AML-193 (cell line): ENCODE measurements around the gene FAM83F.
"Not testable (repeated sequence)": the region's sequence is repeated elsewhere in the genome, so short reads cannot be mapped to it uniquely, and the experiment has no call there.

Source experiments
- DNase-seq, 2 experiments: peaks; one replicate each; lab custom pipeline; 2025; lab: John Stamatoyannopoulos, UW

Gene FAM83F

DNA sequence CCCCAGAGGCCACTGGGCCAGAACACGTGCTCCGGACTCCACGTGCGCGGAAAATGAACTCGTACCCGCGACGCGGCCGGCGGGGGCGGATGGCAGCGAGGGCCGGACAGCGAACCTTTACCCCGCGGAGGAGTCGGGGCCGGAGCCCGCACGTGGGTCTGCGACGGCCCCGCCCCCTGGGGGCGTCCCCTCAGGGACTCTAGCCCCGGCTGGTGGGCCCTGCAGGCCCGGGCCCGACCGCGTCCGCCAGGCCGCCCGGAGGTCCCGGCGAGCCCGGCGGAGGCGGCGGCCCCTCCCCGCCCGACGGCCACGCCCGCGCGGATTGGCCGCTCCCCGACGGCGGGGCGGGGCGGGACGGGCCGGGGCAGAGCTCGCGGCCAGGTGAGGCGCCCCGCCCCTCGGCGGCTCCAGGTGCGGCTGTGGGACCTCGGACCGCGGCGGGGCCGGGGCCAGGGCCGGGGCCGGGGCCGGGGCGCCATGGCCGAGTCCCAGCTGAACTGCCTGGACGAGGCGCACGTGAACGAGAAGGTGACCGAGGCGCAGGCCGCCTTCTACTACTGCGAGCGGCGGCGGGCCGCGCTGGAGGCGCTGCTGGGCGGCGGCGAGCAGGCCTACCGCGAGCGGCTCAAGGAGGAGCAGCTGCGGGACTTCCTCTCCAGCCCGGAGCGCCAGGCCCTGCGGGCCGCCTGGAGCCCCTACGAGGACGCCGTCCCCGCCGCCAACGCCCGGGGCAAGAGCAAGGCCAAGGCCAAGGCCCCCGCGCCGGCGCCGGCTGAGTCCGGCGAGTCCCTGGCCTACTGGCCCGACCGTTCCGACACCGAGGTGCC, at the start of gene FAM83F:
FAM83F (plus strand) TSS at position 389 of the 827 bp plus-strand sequence; CDS start at position 478, 89 bp downstream.
- DNase-seq: no peak

DNA sequence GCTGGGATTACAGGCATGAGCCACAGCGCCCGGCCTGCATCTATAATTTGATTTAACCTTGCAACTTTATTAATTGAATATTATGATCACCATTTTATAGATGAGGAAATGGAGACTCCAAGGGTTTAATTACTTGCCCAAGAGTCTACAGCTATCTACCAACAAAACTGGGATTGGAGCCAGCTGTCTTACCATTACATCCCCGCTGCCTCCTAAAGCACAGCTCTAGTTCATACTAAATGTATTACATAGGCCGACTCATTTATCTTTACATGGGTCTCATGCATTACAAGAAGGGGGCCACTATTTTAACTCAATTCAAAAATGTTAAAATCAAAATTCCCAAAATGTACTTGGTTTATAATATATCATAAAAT, 48.6 kb upstream of the FAM83F start:
- no peak for DNase-seq

DNA sequence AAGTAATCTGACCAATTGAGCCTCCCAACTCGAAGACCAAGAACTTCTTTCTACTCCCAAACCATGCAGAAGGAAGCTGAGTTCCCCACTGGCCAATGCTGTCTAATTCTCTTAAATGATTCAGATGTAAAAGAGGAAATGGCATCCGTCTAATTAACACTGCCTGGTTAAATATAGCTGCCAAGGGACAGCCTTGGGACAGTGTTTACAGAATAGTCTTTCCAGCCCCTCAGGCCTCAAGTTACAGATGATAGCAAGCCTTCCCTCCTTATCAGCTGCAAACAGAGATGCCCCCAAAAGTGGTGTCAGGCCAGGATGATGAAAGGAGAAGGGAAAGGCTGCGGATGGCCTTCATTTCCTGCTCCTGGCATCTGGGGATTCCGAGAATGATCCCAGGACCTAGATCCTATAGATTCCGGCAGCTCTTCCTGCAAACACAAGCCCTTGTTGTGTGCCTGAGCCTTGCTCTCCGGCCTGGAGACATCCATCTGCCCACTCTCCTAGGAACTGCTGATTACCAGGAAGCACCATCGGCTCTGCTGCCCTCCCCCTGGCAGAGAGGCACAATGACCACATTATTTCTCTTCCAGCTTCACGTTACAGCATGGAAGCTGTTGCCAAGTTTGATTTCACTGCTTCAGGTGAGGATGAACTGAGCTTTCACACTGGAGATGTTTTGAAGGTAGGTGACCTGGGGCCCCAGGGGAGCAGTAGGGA, 48.1 kb upstream of the FAM83F start:
- DNase-seq: peak; percentile 5

DNA sequence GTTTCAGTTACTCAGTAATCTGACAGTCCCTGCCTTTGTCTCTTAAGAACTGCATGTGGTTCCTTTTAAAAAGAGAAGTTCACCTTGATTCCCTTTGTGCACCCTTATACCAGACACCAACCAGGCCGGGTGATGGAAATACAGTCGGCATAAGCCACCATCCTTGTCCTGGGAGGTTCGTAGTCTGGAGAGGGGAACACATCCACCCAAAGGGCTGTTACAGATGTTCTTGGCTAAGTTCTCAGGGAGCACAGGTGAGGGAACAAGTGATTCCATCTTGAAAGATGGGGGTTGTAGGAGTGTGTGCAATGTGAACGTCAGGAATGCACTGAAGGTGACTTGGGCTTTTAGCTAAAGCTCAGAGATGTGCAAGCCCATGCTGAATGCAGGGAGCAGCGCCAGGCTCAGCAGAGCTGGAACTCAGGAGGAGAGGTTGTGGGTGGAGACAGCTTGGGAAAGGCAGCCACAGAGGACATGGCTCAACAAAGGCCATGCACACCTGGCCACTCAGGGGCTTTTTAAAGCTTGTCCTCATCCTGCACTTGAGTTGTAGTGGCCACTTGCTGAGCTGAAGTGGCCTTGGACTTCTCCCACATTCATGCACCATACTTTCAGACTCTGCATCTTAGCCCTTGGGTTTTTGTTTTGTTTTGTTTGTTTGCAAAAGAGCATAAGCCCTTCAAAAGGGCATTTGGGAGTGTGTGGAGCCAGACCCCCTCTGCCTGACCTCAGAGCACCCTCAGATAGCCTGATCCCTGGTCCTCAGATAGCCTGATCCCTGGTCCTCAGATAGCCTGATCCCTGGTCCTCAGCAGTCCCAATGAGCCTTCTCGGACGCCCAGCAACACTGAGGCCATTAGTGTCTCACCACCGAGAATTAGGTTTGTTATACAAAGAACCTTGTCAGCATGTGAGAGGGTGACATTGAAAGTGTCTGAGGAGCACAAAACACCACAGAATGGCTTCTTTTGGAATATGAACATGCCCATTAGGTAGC, 47.2 kb upstream of the FAM83F start:
- DNase-seq: no peak

DNA sequence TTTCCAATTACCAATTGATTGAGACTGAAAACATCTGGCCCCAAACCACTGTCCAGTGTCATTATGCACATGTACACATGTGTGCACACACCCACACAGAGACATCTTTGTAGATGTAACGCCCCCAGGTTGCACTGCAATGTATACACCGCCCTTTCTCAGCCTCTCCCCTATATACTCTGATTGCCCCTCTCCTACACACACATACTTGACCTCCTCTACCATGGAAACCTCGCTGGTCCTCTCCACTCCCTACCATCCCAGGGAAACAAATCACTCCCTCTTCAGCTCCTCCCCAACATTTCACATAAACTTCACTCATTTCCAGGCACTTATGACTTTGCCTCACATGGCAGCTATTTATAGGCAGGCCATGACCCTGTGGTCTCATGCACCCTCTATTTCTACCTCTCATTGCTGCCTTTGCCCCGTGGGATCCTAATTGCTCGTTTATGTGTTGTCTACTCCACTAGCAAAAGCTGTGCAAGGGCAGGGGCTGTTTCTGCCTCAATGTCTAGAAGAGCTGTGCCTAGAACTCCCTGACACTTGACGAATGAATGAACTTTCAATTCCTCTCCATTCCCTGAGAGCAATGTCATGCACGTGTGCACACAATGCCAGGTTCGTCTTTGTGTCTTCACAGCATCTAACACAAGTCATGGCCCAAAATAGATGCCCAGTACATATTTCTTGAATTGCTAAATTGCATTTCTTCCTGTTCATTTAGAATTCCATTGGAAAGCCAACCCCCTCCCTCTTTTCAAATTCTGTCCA, 44.6 kb upstream of the FAM83F start:
- no peak for DNase-seq

DNA sequence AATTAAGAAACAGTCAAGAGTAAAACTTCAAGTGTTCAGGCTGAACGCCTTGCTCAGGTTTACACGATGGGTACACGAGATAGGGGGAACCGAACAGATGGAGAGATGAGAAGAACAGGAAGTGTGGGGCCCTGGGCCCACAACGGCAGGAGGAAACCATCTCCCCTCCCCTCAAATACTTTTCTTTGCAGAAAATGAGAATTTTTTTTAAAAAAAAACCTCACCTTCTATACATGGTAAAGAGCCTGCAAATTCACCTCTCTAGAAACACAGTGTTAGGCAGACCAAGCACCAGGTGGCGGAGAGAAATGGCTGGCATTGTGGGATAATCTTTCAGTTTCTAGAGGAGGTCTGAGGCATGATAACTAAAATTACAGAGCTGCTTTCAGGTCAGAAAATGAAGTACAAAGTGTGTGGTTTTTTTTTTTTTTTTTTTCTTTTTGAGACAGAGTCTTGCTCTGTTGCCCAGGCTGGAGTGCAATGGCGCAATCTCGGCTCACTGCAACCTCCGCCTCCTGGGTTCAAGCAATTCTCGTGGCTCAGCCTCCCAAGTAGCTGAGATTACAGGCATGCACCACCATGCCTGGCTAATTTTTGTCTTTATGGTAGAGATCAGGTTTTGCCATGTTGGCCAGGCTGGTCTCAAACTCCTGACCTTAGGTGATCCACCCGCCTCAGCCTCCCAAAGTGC, 43.0 kb upstream of the FAM83F start:
- not testable (repeated sequence) for DNase-seq

DNA sequence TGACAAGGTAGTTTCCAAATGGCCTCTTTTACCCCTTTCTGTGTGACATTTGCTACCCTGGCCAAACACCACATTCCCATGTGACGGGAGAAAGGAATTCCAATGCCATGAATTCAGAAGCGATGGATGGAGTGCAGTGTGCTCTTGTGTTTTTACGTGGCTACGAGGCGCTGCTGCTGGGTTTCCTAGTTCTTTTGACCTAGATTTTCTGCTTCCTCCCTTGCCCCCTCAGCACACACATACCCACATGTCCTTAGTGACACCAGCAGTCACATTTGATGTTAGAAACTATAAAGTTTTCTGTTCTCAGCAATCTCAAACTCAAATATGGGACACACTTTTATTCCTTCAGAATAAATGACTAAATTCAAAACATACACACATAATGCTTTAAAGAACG, 42.4 kb upstream of the FAM83F start:
- no peak for DNase-seq

DNA sequence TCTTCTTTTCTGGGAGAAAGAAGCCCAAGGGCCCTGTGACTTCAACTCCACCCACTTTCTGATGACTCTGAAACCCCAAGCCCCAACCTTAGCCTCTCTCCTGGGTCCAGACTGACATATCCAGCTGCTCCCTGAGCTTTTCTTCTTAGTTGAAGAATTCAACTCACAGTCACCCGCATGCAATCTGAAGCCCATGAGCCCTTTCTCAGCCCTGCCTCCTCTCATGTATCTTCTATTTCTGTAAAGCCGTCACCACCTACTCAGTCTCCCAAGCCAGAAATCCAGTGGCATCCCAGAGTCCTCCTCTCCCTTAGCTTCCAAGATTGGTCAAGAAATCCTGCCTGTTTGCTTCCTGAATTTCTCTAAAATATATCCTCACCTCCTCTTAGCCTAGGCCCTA, 41.7 kb upstream of the FAM83F start:
- no peak for DNase-seq

DNA sequence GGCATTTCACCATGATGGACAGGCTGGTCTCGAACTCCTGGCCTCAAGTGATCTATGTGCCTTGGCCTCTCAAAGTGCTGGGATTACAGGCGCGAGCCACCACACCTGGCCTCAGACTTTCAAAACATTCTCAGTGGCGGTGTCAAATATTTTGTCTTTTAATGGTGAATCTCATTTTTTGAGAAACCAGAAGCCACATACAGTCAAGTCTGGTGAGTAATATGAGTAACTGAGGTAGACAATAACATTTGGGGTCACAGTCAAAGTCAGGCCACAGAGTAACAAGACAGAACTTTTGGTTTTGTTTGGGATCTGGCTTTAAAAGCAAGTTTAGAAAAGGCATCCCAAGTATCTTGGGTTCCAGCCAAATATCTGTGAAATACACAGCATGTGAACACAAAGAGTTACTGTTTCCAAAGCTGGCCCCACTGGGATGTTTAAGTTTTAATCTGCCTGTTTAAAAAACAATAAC, 40.1 kb upstream of the FAM83F start:
- DNase-seq: no peak

DNA sequence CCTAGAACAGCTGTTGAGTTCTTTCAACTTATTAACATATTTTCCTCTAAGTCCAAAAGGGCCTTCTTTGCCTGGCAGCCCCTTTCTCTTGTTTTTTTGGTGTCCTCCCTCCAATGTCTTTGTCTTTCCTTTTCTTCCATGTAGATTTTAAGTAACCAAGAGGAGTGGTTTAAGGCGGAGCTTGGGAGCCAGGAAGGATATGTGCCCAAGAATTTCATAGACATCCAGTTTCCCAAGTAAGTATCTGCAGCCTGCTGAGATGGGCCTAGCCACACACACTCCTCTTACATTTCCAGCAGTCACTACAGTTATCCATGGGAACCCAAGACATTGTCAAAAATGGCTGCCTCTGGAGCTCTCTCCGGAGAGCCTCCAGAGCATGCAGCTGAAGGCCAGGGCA, 39.1 kb upstream of the FAM83F start:
- no peak for DNase-seq

DNA sequence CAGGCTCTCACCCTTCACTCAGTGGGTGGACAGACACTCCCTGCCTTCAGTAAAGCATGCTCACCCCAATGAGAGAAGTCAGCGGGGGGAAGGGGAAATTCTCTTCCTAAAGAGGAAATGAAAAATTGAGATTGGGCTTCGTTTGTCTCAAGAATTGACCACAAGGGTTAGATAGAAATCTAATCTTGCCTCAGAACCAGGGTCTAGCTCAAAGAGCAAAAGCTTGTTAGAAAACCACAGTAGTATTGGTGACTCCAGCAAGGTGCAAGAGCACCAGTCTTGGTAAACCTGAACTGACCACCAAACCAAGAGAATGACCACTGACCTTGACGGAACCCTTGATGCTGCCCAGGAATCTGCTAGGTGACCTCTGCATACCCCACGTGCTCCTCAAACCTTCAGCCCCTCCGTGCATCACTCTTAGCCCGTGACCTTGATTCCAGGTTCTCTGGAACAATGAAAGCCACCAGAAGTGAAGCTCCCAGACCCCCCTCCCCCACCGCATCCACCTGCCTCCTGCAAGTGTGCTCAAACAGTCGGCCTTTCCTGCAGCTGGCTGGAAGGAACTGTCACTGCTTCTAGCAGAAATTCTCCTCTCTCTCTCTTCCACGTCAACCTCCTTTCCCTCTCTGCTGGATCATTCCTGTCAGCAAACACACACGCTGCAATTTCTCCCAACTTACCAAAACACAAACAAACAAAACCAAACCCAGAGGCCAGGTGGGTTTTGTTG, 37.7 kb upstream of the FAM83F start:
- DNase-seq: peak; percentile 30 to 38

DNA sequence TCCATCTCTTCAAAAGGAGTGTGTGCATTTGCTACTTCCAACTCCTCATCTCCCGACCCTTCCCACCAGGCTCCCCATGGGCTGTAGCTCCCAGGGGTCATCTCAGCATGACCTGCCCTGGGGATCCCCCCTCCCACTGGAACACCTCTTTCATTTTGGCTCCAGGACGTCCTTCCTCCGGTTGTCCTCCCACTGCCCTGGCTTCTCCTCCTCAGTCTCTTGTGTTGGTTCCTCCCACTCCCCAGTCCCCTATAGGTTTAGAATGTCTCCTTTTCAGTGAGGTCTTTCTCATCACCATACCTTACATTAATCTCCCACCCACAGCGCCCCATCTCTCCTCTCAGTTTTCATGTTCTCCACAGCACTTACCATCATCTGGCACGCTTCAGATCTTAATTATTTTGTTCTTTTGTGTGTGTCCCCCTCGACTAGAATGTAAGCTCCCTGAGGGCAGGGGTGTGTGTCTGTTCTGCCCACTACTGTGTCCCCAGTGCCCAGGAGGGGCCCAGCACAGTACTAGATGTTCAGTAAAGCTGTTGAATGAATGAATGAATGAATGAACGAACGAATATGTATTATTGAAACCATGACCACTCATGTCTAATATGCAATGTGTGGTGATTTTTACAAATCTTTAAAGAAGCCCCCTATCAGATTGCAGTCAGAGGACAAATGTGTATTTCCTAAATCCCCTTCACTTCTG, 36.6 kb upstream of the FAM83F start:
- no peak for DNase-seq

DNA sequence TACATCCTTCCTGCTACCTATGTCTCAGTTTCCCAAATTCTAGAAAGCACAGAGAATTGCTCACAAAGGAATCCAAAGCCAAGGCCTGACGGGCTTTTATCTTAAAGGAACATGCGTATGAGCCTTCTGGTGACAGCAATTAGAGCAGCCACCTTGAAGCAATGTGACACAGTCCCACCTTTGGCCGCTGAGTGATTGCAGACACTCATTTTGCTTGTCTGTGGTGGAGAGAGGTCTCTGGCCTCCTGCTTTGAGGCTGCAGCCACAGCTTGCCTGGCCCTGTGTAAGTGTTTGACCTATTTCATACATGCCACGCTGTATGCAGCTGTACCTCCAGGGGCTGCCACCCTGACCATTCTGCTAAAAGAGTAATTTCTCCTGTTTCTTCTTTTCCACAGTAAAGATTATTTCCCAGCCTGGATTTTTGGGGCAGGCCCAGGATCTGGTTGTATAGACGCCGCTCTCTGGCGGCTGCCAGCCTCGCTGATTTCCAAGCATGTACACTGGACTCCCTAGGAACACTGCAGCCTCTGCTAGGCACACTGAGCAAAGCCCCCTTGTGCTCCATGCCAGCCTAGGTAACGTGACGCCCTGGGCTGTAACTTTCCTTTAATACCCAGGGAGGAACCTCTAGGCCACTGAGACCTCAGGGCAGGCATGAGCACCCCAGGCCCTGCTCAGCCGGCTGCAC, 35.7 kb upstream of the FAM83F start:
- DNase-seq: no peak

DNA sequence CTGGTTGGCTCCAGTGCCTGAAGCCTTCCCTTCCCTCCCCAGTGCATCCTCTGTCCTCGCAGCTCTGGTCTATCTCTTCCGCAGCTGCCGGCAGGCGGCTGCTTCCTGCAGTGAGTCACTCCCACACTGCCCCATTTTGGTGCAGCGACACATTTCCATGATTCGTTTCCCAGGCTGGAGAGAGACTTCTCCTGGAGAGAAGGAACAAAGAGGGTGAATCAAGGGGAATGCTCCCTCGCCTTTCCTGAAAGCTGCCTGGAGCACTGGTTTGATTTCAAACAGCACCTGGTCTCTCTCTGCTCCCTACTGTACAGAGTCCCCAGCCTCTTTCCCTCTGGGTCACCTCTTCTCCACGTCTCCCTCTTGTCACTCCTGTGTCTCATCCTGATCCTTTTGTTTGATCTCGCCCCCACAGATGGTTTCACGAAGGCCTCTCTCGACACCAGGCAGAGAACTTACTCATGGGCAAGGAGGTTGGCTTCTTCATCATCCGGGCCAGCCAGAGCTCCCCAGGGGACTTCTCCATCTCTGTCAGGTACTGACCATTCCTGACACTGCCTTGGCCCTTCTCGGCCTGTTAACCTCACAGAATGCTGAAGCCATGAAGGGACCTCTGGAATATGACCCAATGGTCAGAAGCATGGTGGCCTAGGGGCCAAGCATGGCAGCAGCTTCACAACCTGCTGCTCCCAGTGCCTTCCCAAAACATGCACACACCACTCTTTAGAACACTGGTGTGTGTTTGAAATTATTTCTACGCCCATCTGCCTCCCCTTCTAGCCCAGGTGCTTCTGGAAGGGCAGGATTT, 34.9 kb upstream of the FAM83F start, which contains the start of gene TMA7B:
TMA7B (plus strand) TSS at position 758 of the 808 bp plus-strand sequence. CDS start 3,978 bp downstream, outside the sequence.
- DNase-seq: peak; percentile 8 to 32

DNA sequence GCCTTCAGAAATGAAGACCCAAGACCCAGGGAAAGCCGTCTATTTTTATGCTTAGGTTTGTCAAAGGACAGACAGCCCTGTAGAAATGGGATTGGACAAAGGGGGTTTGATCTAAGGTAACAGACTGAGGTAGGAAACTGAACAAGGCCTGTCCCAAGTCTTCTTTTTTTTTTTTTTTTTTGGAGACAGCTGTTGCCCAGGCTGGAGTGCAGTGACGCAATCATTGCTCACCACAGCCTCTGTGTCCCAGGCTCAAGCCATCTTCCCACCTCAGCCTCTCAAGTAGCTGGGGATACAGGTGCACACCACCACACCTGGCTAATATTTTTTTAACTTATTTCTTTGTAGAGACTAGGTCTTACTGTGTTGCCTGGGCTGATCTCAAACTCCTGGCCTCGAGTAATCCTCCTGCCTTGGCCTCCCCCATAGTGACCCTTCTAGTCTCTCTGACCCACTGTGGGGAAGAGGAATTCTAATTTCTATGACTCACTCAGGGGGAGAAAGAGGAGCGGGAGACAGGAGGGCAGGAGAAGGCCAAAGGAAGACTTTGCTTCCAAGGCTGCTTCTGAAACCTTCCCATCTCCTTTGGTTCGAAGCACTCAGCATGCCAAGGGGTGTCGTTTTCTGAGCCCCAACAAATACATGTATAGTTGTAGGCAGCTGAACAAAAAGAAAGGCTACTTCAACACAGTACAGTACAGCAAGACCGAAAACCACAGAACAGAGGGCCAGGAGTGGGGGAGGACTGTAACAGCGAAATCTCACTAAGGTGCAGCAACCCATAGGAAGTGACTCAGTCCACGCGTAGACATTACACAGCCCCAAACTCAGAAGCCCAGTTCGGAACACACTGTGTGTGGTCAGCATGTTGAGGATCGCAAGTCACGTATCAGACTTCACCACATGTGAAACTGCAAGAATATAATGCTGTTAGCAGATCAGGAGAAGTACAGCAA, 33.7 kb upstream of the FAM83F start:
- peak; percentile 85 to 87 for DNase-seq

DNA sequence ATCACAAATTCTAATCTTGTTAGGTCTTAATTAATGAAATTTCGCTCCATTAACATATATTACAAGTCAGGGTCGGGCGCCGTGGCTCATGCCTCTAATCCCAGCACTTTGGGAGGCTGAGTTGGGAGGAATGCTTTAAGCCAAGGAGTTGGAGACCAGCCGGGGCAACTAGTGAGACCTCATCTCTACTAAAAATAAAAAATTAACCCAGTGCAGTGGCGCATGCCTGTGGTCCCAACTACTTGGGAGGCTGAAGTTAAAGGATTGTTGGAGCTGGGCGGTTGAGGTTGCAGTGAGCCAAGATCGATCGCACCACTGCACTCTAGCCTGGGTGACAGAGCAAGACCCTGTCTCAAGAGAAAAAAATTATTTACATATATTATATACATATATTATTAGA, 32.7 kb upstream of the FAM83F start:
- DNase-seq: no peak

DNA sequence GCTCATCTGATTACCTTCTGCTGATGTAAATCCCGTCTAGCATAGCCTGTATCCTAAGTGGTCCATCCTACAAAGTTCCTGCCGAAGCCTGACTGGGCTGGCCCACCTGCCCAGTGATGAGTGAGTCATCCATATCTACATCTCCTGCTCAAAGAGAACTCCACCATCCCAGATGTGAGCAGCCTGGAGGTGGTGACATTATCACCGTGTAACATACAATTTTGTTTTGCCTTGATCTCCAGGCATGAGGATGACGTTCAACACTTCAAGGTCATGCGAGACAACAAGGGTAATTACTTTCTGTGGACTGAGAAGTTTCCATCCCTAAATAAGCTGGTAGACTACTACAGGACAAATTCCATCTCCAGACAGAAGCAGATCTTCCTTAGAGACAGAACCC, 29.0 kb upstream of the FAM83F start:
- DNase-seq: no peak
